Esophagus muscularis mucosa (tissue), 3 donors: ENCODE measurements around the gene SUFU.

ENCODE experiments used
- POLR2A ChIP-seq: fragments of 450-650 bp; IDR thresholded peaks from one replicate; pipeline ENCODE4 v1.6.1; 2017; ENCODE audit warnings: antibody characterized with exemption, moderate library complexity, mild to moderate bottlenecking, low read depth
- POLR2AphosphoS5 ChIP-seq, 2 donors: sonication (generic); formaldehyde crosslinking; IDR thresholded peaks; one replicate each; pipeline ENCODE4 v1.6.1; 2017; ENCODE audit warnings: antibody characterized with exemption in 2 of 2
- TF ChIP-seq, protein P1 (sequence below), 3 experiments: fragments of 200-600 bp in 2 of 3; fragments of 450-650 bp in 1 of 3; sonication (generic) in 2 of 3; IDR thresholded peaks; one replicate each; pipeline ENCODE4 v1.5.1; 2017 to 2019; ENCODE audit warnings: antibody characterized with exemption in 3 of 3, mild to moderate bottlenecking in 2 of 3, moderate library complexity in 1 of 3

DNA sequence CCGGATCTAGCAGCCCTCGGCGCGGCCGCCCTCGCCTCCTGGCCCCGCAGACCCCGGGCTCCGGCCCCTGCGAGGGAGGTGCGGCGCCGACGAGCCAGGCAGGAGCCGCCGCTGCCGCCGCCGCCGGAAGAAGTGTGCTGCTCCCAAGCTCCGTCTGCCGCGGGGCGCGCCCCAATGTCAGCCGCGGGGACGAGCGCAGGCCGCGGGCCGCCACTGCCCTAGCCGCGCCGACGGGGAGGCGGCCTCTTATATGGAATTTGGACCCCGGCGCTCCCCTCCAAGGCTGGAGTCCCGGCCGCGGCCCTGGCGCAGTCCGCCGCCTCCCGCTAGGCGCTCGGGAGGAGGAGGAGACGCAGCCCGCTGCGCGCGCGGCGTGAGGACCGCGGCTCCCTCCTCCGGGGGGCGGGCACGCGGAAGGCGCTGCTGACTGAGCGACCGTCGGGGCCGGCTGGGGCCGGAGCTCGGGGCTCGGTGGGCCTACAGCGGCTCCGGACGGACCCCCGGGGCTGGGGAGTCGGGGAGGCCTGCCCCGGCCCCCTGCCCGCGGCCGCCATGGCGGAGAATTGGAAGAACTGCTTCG is 140.4 kb downstream of the SUFU start, which contains the start of gene TRIM8:
- TF ChIP-seq, protein P1, sequence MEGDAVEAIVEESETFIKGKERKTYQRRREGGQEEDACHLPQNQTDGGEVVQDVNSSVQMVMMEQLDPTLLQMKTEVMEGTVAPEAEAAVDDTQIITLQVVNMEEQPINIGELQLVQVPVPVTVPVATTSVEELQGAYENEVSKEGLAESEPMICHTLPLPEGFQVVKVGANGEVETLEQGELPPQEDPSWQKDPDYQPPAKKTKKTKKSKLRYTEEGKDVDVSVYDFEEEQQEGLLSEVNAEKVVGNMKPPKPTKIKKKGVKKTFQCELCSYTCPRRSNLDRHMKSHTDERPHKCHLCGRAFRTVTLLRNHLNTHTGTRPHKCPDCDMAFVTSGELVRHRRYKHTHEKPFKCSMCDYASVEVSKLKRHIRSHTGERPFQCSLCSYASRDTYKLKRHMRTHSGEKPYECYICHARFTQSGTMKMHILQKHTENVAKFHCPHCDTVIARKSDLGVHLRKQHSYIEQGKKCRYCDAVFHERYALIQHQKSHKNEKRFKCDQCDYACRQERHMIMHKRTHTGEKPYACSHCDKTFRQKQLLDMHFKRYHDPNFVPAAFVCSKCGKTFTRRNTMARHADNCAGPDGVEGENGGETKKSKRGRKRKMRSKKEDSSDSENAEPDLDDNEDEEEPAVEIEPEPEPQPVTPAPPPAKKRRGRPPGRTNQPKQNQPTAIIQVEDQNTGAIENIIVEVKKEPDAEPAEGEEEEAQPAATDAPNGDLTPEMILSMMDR (IDR thresholded peaks at IDR 0.05) = peak in 1 of 3 experiments; percentile 3
- TF ChIP-seq POLR2A (peak; percentile 35), POLR2AphosphoS5 (IDR thresholded peaks at IDR 0.05) (no peak)
